ENCODE measurements around the gene JARID2. TPM values are rescaled to one million over a fixed set of nuclear protein-coding genes. Genes with fewer than 3 reads are reported as not detected.

Gene JARID2
- total and polyA plus RNA-seq, 2 of the 8 experiments (the other 6 are each of a cell fraction or from before 2014, with no cell fraction given), result 60.1 to 239 TPM

DNA sequence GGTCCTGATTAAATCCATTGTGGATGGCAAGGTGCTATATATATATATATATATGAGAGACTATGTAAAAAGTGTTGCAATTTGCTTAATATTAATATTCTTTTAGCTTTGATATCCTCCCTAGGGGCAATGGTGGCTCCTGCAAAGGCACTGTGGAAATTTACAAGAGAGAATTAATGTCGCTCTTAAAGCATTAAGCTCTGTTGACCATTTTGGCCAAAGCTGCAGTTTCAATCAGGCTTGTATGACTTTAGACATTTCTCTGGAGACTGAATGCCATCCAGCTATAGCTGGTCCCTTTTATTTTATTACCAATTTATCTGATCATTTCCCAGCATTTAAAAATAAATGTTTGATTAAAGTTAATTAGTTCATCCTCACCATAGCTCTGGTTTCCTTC lies 155.3 kb downstream of the JARID2 start:
- Histone ChIP-seq H2AK5ac (ENCODE audit: low read depth, low read length) (no peak overlapping the region), H3K18ac (ENCODE audit: extremely low read depth, low read length) (no peak overlapping the region), H3K27ac (ENCODE audit: low read depth, low read length) (no peak overlapping the region), H3K4me3 (ENCODE audit: extremely low read depth in 1 of 4, insufficient read depth in 2 of 4, low read depth in 3 of 4, low read length in 4 of 4) (no peak overlapping the region), H2BK20ac (ENCODE audit: low read length) (no peak overlapping the region), H3K9me3 (ENCODE audit: insufficient read depth in 2 of 2, low read depth in 1 of 2, low read length in 1 of 2) (no peaks in the 10 kb centered on the region), H3K36me3 (ENCODE audit: control insufficient read depth in 2 of 4, insufficient read depth in 4 of 4, low read length in 3 of 4) (no peaks in the 10 kb centered on the region), H2BK5ac (ENCODE audit: low read depth, low read length) (no peak overlapping the region), H3K79me2 (ENCODE audit: control insufficient read depth in 1 of 2, insufficient read depth in 2 of 2, low read length in 2 of 2) (peaks cover 76 to 100% of the 10 kb centered on the region in 2 experiments), H3K4ac (replicated peaks; ENCODE audit: insufficient read length, low read depth, low read length) (no peak overlapping the region), H3K79me1 (ENCODE audit: low read depth, low read length) (peaks cover 17% of the 10 kb centered on the region), H3K4me1 (replicated peaks in 1 of 4; ENCODE audit: control insufficient read depth in 3 of 4, insufficient read depth in 4 of 4, low read length in 3 of 4) (peaks cover 18 to 51% (median 44%) of the 10 kb centered on the region in 4 experiments), H2AFZ (ENCODE audit: low read length) (no peak overlapping the region), H3K4me2 (ENCODE audit: insufficient read depth in 1 of 2, low read depth in 2 of 2, low read length in 2 of 2) (peak overlapping the region in 1 of 2 experiments; percentile 67; a peak in 1 of 4 replicates), H4K5ac (ENCODE audit: insufficient read length, low read depth, low read length) (no peak overlapping the region), H3K9ac (replicated peaks in 1 of 4; ENCODE audit: extremely low read depth in 1 of 4, low read depth in 3 of 4, low read length in 3 of 4) (no peak overlapping the region), H3K23ac (ENCODE audit: insufficient read length) (no peak overlapping the region), H2BK120ac (replicated peaks; ENCODE audit: low read depth, low read length) (no peak overlapping the region), H4K91ac (replicated peaks; ENCODE audit: insufficient read length, low read length) (no peak overlapping the region), H3K14ac (ENCODE audit: insufficient read length) (no peak overlapping the region), H2BK12ac (ENCODE audit: low read depth, low read length) (no peak overlapping the region), H3K27me3 (replicated peaks in 1 of 4; ENCODE audit: control insufficient read depth in 3 of 4, extremely low read depth in 1 of 4, insufficient read depth in 3 of 4, low read length in 3 of 4) (no peaks in the 10 kb centered on the region), H4K20me1 (replicated peaks in 1 of 2; ENCODE audit: control insufficient read depth in 1 of 2, insufficient read depth in 2 of 2, low read length in 2 of 2) (peaks cover 49 to 75% of the 10 kb centered on the region in 2 experiments), H3K56ac (replicated peaks; ENCODE audit: insufficient read length, low read depth, low read length) (no peak overlapping the region), H4K8ac (ENCODE audit: extremely low read depth, insufficient read depth, low read length) (no peak overlapping the region), H3K23me2 (ENCODE audit: low read depth, low read length) (no peaks in the 10 kb centered on the region), H2BK15ac (ENCODE audit: low read length) (no peak overlapping the region)
- FAIRE-seq (no peak), DNase-seq (ENCODE audit: low read depth in 1 of 2, low spot score in 2 of 2) (no peak)
- WGBS, 2 experiments (ENCODE audit: extremely low coverage in 1 of 2, insufficient coverage in 1 of 2, insufficient read length in 1 of 2, insufficient replicate concordance in 2 of 2, low coverage in 1 of 2, low lambda C conversion rate in 2 of 2, missing lambda C conversion rate in 1 of 2), result 94% methylated on average over 1 of the region's 1 CpG; no CpG with 5 or more reads in 1 of the 2 experiments
- ChIA-PET CTCF (ENCODE audit: partially characterized antibody) (interaction anchor here (0.7 to 2.7 kb wide), 4 partner anchors 11 to 40 kb away, joined by 3 to 10 read pairs (median 6); no protein-coding TSS in a partner anchor), POLR2A (ENCODE audit: partially characterized antibody) (interaction anchor here (0.7 to 1.7 kb wide), 5 partner anchors 8 to 134 kb away, joined by 3 to 4 read pairs (median 3); no protein-coding TSS in a partner anchor)
- TF ChIP-seq YY1 (IDR thresholded peaks at IDR 0.05; ENCODE audit: low read depth, low read length) (no peak), BRCA1 (IDR thresholded peaks at IDR 0.05; ENCODE audit: low read depth, low read length) (no peak), CHD1 (IDR thresholded peaks at IDR 0.05; ENCODE audit: low read depth, low read length) (no peak)
